Measurements from ENCODE around the gene C16orf90.

C16orf90 gene

GRCh38 chr16:3460585-3460984 lies 34.7 kb downstream of the C16orf90 start:
- DNase-seq, result no peak

GRCh38 chr16:3460121-3460520 lies 35.2 kb downstream of the C16orf90 start:
- DNase-seq, result no peak

GRCh38 chr16:3459401-3460090 lies 35.7 kb downstream of the C16orf90 start:
- DNase-seq, result no peak

- DNase-seq, result no peak
These were observed 36.4 kb downstream of the C16orf90 start for GRCh38 chr16:3458852-3459361.

- DNase-seq, result peak; percentile 39
These were observed 36.9 kb downstream of the C16orf90 start for GRCh38 chr16:3458278-3458851.

- DNase-seq, result peak; percentile 90
These were observed 37.6 kb downstream of the C16orf90 start for GRCh38 chr16:3457434-3458252.

- peak; percentile 17 for DNase-seq
These were observed 40.6 kb downstream of the C16orf90 start for GRCh38 chr16:3454631-3455147.

- DNase-seq, result peak; percentile 14
These were observed 41.2 kb downstream of the C16orf90 start for GRCh38 chr16:3454093-3454492.

- peak; percentile 60 for DNase-seq
These were observed 51.3 kb downstream of the C16orf90 start for GRCh38 chr16:3444032-3444388.
